ENCODE measurements around the gene RPS21.
"Not testable (repeated sequence)": the region's sequence is repeated elsewhere in the genome, so short reads cannot be mapped to it uniquely, and the experiment has no call there.

RPS21 gene

DNA sequence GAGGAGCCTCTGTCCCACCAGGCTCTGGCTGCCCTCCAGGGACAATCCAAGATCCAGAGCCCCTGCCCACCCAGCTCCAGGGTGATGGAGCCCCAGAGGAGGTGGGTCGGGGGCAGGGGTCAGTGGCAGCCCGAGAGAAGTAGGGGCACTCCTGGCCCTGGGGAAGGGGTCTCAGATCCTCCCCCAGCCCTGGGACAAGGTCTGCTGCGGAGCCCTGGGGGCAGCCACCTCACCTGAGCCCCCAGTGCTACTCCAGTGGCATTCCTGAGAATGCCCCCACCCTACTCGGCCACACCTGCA lies 17.1 kb upstream of the RPS21 start:
- H3K4me3 ChIP-seq (replicated peaks; ENCODE audit: low read depth, low read length): no peak overlapping the region
- TF ChIP-seq, protein P1, sequence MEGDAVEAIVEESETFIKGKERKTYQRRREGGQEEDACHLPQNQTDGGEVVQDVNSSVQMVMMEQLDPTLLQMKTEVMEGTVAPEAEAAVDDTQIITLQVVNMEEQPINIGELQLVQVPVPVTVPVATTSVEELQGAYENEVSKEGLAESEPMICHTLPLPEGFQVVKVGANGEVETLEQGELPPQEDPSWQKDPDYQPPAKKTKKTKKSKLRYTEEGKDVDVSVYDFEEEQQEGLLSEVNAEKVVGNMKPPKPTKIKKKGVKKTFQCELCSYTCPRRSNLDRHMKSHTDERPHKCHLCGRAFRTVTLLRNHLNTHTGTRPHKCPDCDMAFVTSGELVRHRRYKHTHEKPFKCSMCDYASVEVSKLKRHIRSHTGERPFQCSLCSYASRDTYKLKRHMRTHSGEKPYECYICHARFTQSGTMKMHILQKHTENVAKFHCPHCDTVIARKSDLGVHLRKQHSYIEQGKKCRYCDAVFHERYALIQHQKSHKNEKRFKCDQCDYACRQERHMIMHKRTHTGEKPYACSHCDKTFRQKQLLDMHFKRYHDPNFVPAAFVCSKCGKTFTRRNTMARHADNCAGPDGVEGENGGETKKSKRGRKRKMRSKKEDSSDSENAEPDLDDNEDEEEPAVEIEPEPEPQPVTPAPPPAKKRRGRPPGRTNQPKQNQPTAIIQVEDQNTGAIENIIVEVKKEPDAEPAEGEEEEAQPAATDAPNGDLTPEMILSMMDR (IDR thresholded peaks at IDR 0.05; ENCODE audit: low read depth, low read length, missing control alignments): no peak
- DNase-seq (ENCODE audit: extremely low read depth, low read depth): no peak

DNA sequence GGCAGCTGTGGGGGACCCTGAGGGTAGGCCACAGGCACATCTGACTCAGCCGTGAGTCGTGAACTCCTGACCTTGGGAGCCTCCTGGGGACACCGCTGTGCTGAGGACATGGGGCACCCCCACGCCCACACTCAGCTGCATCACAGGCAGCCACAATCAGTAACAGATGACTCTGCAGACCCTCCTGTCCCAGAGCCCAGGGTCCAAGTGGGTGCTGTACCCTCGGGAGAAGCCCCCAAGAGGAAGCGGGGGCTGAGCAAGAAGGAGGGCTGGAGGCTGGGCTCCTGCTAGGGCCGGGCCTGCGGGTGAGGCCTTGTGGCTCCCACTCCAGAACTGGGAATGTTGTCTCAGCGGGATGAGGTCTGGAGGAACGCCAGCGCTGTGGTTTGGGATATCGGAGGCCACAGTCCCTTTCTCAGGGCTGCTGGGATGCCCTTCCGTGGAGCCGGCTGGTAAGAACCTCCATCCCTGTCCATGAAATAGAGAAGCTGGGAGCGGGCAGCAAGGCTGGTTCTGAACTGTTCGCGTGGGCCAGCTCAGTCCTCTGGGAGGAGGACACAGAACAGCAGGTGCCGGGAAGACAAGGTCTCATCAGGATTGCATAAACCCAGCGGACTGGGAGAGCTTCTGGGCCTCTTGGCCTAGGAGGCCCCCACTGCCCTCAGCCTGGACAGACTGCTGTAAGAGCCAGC lies 16.6 kb upstream of the RPS21 start:
- H3K4me3 ChIP-seq (replicated peaks; ENCODE audit: low read depth, low read length): no peak overlapping the region
- TF ChIP-seq, protein P1 (IDR thresholded peaks at IDR 0.05; ENCODE audit: low read depth, low read length, missing control alignments): no peak
- peak; percentile 54 for DNase-seq (ENCODE audit: extremely low read depth, low read depth)

DNA sequence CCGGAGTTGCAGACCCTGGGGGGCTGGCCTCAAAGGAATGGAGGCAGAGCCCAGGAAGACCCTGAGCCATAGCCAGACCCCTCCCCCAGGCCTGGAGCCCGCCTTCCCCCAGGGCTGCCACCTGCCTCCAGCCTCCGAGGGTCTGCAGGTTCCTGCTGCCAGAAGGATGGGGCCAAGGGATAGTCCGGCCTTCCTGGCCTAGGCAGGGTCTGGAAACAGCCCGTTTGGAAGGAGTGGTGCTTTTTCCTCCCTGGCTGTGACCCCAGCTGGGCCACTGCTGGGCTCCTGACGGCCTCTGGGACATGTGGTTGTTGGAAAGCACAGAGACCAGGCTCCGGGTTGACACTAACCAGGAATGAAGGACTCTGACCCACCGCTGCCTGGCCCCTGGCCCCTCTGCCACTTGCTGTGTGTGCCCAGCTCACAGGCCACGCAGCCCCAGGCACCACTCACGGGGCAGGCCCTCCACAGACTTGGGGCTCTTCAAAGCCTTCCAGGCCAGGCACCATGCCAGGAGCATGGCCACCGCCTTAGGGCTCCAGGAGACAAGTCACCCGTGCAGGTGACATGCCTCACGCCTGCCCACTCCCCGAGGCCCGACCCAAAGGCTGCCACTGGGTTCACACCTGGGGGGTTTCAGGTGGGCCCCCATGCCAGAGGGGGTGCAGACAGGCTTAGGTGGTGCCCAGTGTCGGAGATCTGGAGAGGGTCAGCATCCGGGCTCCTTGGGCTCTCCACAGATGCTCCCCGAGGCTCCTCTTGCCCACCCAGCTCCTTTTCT lies 15.9 kb upstream of the RPS21 start:
- TF ChIP-seq, protein P1 (IDR thresholded peaks at IDR 0.05; ENCODE audit: low read depth, low read length, missing control alignments): no peak
- H3K4me3 ChIP-seq (replicated peaks; ENCODE audit: low read depth, low read length): no peak overlapping the region
- DNase-seq (ENCODE audit: extremely low read depth, low read depth): no peak

DNA sequence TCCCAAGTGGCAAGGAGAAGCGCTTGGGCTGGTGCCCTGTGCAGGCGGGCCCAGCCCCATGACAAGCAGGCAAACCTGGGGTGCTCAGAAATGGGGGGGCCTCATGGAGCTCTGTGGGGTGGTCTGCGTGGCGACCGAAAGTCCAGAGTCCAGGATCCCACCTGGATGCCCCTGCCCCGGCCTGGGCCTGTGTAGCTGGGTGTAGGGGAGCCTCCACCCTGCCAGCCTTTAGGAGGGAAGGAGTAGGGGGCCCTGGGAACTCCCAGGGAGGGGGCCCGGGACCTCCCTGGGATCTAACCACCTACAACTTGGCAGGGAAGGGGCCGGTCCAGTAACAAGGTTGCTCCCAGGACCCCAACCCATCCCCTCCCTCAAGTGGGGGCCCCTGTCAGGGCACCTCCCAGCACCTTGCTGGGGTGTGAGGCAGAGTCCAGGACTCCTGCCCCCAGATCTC lies 15.3 kb upstream of the RPS21 start:
- no peak for DNase-seq (ENCODE audit: extremely low read depth, low read depth)
- H3K4me3 ChIP-seq (replicated peaks; ENCODE audit: low read depth, low read length): no peak overlapping the region
- TF ChIP-seq, protein P1 (IDR thresholded peaks at IDR 0.05; ENCODE audit: low read depth, low read length, missing control alignments): no peak

DNA sequence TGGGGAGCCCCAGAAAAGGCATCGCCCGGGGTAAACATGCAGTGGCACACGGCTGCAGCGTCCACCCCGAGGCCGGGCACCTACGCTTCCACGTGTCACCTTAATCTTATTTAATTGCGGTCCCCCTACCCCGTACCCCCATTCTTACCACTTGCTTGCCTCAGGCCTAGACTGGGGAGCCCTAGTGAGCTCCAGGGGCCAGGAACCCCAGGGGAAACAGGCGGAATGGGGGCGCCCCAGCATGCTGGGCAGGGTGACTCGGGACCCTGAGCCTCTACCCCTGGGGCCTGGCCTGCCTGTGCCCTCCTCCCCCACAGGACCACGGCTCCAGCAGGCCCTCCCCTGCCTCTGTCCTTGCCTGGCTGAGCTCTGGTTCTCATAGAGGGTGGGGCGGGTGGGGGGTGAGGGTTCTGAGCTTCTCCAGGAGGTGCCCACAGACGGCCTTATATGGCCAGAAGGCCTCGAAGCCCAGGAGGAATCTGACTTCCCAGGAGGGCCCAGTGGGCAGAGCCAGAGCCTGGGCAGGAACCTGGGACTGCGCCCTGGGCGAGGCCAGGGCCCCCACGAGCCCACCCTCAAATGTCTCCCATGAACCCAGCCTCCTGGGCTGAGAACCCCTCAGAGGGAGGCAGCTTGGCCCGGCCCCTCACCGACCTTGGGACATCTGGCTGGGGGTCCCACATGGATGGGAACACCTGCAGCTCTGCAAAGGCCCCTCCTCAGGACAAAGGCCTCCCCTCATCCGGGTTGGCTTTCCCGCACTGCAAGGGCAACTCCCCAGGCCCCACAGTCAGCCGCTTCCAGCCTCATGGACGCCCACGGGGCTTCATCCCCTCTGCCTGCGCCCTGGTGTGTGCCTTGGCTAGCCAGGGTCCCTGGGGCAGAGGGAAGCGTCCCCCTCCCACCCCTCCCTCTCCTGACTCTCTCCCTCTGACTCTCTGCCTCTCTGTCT lies 14.6 kb upstream of the RPS21 start:
- no peak for DNase-seq (ENCODE audit: extremely low read depth, low read depth)
- TF ChIP-seq, protein P1 (IDR thresholded peaks at IDR 0.05; ENCODE audit: low read depth, low read length, missing control alignments): no peak
- no peak overlapping the region for H3K4me3 ChIP-seq (replicated peaks; ENCODE audit: low read depth, low read length)

DNA sequence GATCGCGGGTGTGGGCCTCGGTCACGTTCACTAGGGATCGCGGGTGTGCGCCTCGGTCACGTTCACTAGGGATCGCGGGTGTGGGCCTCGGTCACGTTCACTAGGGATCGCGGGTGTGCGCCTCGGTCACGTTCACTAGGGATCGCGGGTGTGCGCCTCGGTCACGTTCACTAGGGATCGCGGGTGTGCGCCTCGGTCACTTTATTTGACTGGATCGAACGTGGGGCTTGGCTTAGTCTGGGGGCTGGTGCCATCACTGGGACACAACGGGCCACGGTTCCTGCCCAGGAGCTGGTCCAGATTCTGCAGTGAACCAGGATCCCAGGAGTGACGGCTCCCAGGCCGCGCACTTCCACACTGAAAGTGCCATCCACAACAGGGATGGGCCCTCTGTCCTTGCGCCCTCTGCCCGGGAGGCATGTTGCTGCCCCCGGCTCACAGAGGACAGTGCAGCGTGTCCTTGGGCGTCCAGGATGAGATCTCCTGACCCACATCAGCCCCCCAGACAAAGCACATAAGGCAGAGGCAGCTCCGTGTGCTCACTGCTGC lies 13.2 kb upstream of the RPS21 start:
- DNase-seq (ENCODE audit: extremely low read depth, low read depth); H3K4me3 ChIP-seq (replicated peaks; ENCODE audit: low read depth, low read length): not testable (repeated sequence)

Data from HFF-Myc (cell line).